HEK293 (cell line): ENCODE data around the gene HOXA11.

Source experiments
- ZNF521 ChIP-seq: fragments of 450-650 bp; formaldehyde crosslinking; IDR thresholded peaks from 2 replicates; pipeline ENCODE4 v1.5.1; 2017; ENCODE audit warnings: missing biosample characterization, mild to moderate bottlenecking, missing genetic modification characterization
- TF ChIP-seq, protein P1 (sequence below): fragments of 450-650 bp; formaldehyde crosslinking; IDR thresholded peaks from 2 replicates; pipeline ENCODE4 v1.5.1; 2016; ENCODE audit warnings: missing biosample characterization, missing genetic modification characterization
- TF ChIP-seq, protein P2 (sequence below): fragments of 450-650 bp; formaldehyde crosslinking; IDR thresholded peaks from 2 replicates; pipeline ENCODE4 v1.5.1; 2016; ENCODE audit warnings: missing biosample characterization, missing genetic modification characterization

DNA sequence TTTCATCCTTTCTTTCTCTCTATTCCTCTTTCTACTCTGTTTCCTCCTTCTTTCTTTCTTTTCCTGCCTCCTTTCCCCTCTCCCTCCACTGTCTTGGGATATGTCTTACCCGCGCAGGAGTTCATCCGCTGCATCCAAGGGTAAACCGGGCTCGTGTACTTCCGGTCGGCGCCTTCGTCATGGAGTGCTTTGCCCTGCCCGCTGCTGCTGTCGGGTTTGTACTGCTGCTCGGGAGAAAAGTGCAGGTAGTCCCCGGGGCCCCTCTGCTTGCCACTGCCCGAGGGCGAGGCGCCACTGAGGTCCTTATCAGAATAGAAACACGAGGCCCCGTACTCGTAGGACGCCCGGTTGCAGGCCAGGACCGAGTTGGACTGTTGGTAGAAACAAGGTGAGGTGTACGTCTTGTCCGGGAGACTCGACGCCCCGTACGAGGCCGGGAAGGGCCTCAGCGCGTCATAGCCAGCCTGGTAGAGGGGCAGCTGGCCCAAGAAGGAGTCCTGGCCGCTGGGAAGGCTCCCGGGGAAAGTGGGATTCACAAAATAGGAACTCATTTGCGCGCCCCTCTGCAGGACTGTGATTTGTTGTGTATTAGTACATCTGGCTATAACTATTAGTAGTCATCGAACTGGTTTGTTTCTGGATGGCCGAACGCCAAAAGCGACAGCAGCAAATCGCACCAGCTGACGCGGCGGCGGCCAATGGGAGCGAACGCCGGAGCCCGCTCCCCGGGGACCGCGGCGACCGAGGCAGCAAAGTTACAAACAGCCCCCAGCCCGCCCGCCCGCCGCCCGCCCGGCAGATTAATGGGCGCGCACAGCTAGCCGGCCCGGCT, 37.6 kb downstream of the HOXA11 start, which contains the start of gene HOXA6:
- TF ChIP-seq ZNF521 = no peak
- TF ChIP-seq, protein P1, sequence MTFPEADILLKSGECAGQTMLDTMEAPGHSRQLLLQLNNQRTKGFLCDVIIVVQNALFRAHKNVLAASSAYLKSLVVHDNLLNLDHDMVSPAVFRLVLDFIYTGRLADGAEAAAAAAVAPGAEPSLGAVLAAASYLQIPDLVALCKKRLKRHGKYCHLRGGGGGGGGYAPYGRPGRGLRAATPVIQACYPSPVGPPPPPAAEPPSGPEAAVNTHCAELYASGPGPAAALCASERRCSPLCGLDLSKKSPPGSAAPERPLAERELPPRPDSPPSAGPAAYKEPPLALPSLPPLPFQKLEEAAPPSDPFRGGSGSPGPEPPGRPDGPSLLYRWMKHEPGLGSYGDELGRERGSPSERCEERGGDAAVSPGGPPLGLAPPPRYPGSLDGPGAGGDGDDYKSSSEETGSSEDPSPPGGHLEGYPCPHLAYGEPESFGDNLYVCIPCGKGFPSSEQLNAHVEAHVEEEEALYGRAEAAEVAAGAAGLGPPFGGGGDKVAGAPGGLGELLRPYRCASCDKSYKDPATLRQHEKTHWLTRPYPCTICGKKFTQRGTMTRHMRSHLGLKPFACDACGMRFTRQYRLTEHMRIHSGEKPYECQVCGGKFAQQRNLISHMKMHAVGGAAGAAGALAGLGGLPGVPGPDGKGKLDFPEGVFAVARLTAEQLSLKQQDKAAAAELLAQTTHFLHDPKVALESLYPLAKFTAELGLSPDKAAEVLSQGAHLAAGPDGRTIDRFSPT (tag by site-specific recombination) = 0 out of 2 replicates have a peak, but pooled peaks have one; percentile 11
- TF ChIP-seq, protein P2, sequence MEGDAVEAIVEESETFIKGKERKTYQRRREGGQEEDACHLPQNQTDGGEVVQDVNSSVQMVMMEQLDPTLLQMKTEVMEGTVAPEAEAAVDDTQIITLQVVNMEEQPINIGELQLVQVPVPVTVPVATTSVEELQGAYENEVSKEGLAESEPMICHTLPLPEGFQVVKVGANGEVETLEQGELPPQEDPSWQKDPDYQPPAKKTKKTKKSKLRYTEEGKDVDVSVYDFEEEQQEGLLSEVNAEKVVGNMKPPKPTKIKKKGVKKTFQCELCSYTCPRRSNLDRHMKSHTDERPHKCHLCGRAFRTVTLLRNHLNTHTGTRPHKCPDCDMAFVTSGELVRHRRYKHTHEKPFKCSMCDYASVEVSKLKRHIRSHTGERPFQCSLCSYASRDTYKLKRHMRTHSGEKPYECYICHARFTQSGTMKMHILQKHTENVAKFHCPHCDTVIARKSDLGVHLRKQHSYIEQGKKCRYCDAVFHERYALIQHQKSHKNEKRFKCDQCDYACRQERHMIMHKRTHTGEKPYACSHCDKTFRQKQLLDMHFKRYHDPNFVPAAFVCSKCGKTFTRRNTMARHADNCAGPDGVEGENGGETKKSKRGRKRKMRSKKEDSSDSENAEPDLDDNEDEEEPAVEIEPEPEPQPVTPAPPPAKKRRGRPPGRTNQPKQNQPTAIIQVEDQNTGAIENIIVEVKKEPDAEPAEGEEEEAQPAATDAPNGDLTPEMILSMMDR (tag by site-specific recombination) = no peak
